SH-SY5Y (cell line): ENCODE results near the gene COPRS.

Experiments
- GATA2 ChIP-seq: IDR thresholded peaks from 2 replicates; pipeline ENCODE4 v1.6.1; 2011; ENCODE audit warnings: mild to moderate bottlenecking, low read depth, low read length
- GATA3 ChIP-seq: IDR thresholded peaks from 2 replicates; pipeline ENCODE4 v1.6.1; 2011; ENCODE audit warnings: low read depth, mild to moderate bottlenecking, low read length, moderate library complexity

- TF ChIP-seq GATA3 (no peak), GATA2 (no peak)
Observed at GRCh38 chr17:31843070-31843745, 15.8 kb downstream of the COPRS start.
